GM19099 (cell line): Measurements from ENCODE around the gene KIRREL3.

Experiments used
- POLR2A ChIP-seq: IDR thresholded peaks from 3 replicates; pipeline ENCODE4 v1.6.1; 2011; ENCODE audit warnings: low read depth; ENCODE audit not compliant: insufficient read length; ENCODE audit errors: extremely low read depth

The KIRREL3 gene

DNA sequence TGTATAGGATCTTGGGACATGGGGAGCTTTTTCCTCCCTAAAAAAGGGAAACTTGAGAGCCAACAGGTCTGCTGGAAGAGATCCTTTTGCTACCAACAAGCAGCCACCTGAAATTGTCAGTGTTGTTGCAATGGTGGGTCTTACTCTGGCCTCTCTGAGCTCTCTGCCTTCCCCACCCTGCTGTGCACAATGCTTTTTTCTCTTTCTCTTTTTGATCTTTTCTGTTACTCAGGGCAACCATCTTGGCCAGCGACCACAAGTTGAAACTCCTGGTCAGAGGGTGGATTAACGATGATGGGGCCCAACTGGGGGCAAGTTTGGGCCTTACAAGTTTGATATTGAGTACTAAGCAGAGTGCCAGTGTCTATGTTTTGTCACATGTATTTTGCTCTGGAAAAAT is 155.8 kb downstream of the KIRREL3 start:
- no peak for TF ChIP-seq POLR2A

DNA sequence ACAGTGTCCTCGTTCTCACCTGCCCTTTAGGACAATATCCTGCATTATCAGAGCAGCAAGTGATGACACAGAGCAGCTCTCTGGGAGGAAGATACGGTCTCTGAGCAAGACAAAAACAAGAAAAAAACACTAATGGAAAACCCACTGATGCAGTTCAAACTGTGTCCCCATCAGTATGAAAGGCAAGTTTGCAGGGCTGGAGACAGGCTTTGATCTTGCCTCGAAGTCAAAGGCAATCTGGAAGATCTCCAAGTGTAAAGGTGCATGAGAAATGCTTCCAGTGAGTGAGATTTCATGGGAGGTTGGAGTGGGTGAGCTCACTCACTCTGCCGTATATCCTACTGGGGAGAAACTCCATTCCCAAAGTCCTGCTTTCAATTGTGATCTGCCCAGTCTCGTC is 157.5 kb downstream of the KIRREL3 start:
- TF ChIP-seq POLR2A: no peak

DNA sequence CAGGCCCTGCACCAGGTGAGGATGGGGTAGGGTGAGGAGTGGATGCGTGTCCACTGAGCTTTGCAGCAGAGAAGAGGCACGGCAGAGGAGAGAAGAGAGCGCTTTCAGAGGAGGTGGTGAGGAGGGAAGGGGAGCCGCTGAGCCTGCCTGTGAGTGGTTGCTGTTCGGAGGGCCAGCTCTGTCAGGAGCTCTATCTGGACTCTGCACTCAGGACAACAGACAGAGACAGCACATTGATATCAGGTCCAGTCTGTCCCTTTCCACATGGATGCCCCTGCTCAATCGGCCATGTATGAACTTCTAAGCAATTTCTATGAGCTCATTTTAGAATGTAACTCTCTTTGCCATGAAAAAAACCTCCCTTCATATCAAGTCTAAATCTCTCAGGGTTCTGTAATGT is 158.6 kb downstream of the KIRREL3 start:
- no peak for TF ChIP-seq POLR2A

DNA sequence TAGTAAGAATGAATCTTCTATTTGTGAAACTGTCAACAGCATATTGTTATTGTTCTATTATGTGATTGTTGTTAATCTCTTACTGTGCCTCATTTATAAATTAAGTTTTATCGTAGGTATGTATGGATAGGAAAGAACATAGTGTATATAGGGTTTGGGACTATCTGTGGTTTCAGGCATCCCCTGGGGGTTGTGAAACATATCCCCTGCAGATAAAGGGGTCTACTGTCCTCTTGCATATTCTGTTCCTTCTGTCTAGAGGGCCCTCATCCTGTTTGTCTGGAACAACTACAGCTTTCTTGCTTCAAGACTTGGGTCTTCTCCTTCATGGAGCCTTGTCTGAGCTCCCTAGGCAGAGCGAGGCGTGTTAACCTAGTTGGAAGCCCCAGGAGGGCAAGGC is 159.6 kb downstream of the KIRREL3 start:
- TF ChIP-seq POLR2A: no peak

DNA sequence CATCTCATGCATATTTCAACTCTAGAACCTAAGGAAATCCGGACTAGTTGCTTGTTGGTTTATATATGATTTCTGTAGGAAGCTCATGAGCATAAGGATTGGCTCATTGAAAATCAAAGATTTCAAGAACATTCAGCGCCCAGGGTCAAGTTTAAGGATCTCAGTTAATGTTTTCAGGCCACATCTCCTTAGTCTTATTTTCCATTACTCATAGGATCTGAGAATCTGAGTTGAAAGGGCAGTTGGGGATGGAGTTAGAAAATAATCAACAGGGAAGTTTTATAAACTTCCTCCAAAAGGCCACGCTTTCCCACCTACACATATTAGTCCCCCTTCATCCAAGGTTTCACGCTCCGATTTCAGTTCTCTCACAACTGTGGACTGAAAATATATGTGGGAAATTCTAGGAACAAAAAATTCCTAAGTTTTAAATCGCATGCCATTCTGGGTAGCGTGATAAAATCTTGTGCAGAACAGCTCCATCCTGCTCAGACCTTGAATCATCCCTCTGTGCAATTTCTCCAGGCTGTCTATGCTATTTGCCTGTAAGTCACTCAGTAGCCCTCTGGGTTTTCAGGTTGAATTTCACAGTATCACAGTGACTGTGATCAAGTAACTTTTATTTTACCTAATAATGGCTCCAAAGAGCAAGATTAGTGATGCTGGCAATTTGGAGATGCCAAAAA is 160.2 kb downstream of the KIRREL3 start:
- TF ChIP-seq POLR2A: no peak

DNA sequence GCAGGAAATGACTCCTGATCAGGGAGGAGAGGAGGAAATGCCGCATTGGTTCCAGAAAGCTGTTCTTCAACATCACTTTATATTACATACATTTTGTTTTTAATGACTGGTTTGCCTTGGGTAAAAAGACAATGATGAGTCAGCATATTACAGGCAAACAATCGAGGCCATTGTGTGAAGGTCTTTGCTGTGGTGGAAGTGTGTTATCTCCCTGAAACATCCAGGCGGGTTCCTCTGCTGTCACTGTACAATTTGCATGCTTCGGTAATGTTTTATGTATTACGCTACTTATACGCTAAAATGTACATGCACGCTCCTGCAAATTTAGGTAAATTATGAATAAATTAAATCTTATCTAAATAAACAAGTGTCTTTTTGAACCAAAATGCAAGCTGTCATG is 161.1 kb downstream of the KIRREL3 start:
- no peak for TF ChIP-seq POLR2A

DNA sequence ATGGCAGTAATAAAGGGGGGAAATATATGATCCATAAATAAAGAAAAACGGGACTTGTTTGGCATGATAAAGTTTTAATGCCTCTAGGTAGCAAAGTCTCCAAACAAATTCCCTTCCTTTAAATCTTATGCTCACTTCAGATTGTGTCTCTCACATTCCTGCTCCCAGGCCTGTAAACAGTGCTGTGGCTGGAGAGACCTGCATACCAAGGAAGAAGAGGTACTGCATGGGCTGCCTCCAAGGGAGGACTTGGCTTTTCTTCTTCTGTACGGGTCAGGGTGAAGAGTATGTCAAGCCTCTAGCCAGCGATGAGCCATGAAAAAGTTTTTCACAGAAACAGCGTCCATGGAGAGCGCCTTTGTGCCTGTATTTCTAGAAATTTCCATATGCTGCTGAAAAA is 161.8 kb downstream of the KIRREL3 start:
- TF ChIP-seq POLR2A: no peak

DNA sequence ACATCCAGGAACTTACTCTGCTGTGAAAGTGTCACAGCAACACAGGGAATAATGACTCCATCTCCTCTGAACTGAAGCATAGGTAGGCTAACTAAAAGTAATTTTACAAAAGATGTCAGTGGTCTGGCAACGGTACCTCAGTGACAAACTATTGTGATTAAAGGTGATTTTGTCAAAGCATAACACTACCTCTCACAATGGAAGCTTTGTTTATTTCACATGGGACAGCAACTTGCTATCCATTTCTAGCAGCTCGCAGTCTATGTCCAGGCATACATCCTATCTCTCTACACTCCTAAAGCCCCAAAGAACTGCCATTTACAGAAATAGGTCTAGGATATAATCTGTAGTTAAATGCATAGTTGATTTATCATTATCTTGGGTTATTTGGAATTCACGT is 163.0 kb downstream of the KIRREL3 start:
- TF ChIP-seq POLR2A: no peak

DNA sequence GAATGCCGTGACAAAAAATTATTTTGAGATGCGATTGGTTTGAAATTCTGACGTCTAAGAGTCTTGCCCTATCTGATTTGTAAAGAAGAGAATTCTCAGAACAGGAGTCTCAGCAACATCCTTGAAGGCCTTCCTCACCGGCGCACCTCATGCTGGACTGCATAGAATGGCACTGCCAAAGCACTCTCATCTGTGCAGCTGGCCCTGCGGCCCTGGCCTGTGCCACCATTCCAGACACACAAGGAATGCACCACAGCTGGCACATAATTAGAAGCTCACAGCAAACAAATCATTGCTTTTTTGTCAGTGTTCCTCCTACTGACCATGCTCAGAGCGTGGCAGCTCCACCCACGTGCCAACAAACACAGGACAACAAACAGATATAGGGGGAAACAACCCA is 166.0 kb downstream of the KIRREL3 start:
- TF ChIP-seq POLR2A: no peak

DNA sequence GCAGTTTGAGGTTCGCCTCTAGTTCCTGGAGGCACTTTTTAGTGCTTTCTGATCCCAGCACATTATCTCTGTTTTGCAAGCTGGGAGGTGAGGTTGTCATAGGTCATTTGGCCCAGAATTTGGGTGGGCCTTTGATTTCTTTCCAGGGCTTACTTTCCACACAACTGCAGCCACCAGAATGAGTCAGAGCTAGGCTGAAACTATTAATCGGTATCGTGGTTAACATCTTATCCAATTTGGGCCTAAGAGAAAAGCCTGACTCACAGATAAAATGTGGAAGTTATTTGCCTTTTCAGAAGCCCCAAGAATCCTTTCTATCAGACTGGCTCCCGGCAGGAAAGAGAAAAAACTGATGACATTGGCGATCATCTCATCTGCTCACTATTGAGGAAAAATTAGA is 166.4 kb downstream of the KIRREL3 start:
- TF ChIP-seq POLR2A: no peak

DNA sequence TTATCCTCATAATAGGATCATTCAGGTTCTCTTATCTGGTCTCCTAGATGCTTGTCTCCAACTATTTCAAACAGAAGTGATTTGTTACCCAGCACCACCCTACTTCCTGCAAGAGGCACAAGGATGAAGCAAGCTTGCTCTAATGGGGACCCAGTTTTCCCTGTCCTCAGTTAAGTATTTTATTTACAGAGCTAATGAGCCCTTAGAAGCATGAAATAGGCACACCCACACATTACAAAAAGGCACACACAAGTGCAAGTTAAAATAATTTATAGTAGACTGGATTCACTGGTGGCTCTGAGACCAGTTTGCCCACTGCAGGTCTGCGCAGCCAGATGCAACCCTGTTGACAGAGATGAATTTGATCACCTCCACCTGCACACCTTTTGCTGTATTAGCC is 167.5 kb downstream of the KIRREL3 start:
- no peak for TF ChIP-seq POLR2A

DNA sequence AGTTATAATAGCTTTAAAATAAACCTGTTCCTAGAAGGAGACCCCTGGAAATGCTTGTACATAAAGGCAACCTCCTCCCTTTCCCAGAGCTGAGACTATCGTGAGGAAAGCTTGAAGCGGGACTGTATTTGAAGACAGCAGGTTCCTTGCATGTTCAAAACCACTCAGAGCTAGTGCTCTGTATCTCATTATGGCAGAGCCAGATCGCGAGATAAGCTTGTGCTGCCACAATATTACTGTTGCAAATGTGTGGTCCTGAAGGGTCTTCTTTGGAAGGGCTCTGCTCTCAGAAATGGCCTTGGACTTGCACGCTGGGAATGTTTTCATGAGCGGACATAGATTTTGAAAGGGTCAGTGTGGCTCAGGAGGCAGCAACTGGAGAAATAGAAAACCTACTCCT is 168.2 kb downstream of the KIRREL3 start:
- no peak for TF ChIP-seq POLR2A

DNA sequence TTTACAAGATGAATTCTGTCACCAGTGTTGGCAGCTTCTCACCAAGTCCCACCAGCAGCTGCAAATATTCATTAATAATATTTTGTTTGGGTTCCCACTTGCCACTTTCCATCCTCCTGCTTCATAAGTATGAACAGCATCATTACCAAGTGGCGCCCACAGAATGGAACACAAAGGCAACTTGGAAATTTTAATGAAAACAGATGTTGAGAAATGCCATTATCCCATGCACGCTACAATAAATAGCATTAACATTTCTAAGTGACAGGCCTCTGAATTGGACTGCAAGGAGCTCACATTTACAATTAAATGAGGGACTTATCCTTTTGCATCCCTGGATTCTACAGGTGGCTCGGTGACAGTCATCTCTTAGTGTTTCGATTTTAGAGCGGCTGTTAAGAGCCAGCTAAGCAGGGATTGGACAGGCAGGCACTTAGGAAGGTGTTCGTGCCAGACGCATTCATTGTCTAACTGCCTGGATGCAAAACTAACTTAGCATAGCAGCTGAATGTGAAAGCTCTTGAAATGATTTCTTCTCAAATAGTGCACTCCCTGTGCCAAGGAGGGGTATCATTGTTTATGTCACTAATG is 170.3 kb downstream of the KIRREL3 start:
- no peak for TF ChIP-seq POLR2A

DNA sequence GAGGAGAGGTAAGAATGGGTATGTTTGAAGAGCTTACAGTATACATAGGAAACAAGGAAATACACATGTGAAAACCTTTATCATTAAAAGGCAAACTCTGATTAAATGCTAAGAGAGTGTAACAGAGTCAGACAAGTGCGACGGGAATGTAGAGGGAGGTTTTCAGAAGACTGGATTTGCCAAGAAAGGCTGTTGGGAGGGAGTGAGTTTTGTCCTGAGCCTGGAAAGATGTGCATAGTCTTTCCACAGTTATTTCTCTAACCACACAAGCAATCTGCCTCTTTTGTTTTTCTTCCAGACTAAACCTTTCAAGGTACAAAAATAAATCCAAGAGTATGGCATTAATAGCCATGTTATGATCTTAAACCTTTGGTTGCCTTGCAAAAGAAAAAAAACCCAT is 170.9 kb downstream of the KIRREL3 start:
- TF ChIP-seq POLR2A: no peak

DNA sequence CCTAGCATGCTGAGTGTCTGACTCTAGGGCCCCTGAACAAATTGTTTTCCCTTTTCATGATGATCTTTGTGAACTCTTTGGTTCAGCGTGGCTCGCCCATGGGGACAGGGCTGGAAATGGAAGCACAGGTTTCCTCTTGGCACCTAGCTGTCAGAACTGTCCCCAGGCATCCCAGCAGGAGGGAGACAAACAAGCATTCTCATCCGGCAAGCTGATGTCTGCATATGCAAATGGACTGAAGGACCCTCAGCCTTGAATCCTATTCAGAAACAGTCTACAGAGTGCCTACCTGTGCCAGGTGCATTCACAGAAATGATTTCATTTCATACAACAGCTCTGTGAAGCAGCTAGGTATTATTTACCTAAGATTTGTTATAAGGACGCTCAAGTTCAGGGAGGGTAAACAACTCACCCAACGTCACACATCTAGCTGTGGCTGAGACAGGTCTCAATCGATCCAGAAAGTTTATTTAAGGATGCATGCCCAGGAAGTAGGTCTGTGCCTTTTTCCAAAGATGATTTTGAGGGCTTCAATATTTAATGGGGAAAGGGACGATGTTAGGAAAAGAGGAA is 176.4 kb downstream of the KIRREL3 start:
- TF ChIP-seq POLR2A: no peak

DNA sequence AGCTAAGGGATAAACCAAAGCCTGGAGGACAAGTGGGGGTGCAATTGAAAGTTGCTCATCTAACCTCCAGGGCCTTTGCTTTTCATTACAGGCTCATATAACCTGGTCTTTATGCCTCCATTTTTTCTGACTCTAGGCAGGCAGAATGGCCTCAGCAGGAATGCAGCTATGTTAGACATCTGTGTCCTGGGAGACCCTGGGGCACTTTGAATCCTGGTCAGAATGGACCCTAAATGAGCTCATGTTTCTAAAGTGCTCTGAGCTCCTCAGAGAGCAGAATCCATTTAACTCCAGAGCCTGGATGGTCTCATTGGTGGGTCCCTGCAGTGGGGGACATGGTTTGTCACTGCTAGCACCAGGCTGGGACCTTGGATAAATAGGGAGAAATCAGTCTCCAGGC is 177.3 kb downstream of the KIRREL3 start:
- no peak for TF ChIP-seq POLR2A

DNA sequence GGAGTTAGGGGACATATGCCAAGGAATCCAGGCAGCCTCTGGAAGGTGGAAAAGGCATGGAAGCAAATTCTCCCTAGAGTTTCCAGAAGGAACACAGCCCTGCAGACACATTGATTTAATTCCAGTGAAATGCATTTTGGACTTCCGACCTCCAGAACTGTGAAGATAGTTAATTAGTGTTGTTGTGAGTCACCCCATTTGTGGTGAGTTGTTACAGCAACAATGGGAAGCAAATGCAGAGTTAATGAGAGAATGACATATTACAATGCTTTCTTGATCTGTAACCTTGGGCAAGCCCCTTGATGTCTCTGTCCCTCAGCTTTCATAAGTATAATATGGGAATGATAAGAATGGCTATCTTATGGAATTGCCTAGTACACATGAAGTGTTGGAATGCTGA is 178.7 kb downstream of the KIRREL3 start:
- no peak for TF ChIP-seq POLR2A

DNA sequence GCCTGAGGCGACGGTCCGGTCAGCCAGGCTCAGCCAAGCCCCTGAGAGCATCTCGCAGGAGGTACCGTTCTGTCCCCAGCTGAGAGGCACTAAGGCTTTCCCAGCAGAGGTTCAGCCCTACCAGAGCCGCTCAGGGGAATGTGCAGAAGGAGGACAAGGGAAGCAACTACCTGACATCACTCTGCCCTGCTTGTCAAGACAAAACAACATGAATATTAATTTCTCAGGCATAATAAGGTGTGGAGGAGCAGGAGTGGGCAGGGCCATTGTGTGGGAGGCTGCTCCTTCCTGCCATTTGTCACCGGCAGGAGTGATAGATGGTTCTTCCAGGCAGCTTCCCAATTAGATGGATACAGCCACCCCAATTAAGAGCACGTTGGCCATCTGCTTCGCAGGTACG is 181.4 kb downstream of the KIRREL3 start:
- TF ChIP-seq POLR2A: no peak
